ENCODE measurements around the gene LASP1NB.

LASP1NB gene

GRCh38 chr17:38889745-38890409 lies 35.5 kb upstream of the LASP1NB start:
- in situ Hi-C loops (cut with HindIII; ENCODE audit: low sequenced_read_pairs), result no loop called here
- no peak for DNase-seq (ENCODE audit: low read depth)
- H3K4me3 ChIP-seq (ENCODE audit: low read depth, low read length), result no peak overlapping the region
- no peak for TF ChIP-seq CTCF (IDR thresholded peaks at IDR 0.05; ENCODE audit: low read depth, low read length, missing control alignments)

- in situ Hi-C loops (cut with HindIII; ENCODE audit: low sequenced_read_pairs), result no loop called here
- DNase-seq (ENCODE audit: low read depth), result no peak
- no peak for TF ChIP-seq CTCF (IDR thresholded peaks at IDR 0.05; ENCODE audit: low read depth, low read length, missing control alignments)
- H3K4me3 ChIP-seq (ENCODE audit: low read depth, low read length), result no peak overlapping the region
These were observed 35.0 kb upstream of the LASP1NB start for GRCh38 chr17:38890410-38890746.

- no peak overlapping the region for H3K4me3 ChIP-seq (ENCODE audit: low read depth, low read length)
- in situ Hi-C loops (cut with HindIII; ENCODE audit: low sequenced_read_pairs), result no loop called here
- no peak for DNase-seq (ENCODE audit: low read depth)
- no peak for TF ChIP-seq CTCF (IDR thresholded peaks at IDR 0.05; ENCODE audit: low read depth, low read length, missing control alignments)
These were observed 34.0 kb upstream of the LASP1NB start for GRCh38 chr17:38891441-38891840.

- in situ Hi-C loops (cut with HindIII; ENCODE audit: low sequenced_read_pairs), result no loop called here
- TF ChIP-seq CTCF (IDR thresholded peaks at IDR 0.05; ENCODE audit: low read depth, low read length, missing control alignments), result no peak
- H3K4me3 ChIP-seq (ENCODE audit: low read depth, low read length), result no peak overlapping the region
- DNase-seq (ENCODE audit: low read depth), result no peak
These were observed 33.3 kb upstream of the LASP1NB start for GRCh38 chr17:38892083-38892482.

- TF ChIP-seq CTCF (IDR thresholded peaks at IDR 0.05; ENCODE audit: low read depth, low read length, missing control alignments), result no peak
- no peak overlapping the region for H3K4me3 ChIP-seq (ENCODE audit: low read depth, low read length)
- no peak for DNase-seq (ENCODE audit: low read depth)
- in situ Hi-C loops (cut with HindIII; ENCODE audit: low sequenced_read_pairs), result no loop called here
These were observed 32.8 kb upstream of the LASP1NB start for GRCh38 chr17:38892620-38893019.

GRCh38 chr17:38893113-38893512 lies 32.3 kb upstream of the LASP1NB start:
- DNase-seq (ENCODE audit: low read depth), result no peak
- TF ChIP-seq CTCF (IDR thresholded peaks at IDR 0.05; ENCODE audit: low read depth, low read length, missing control alignments), result no peak
- in situ Hi-C loops (cut with HindIII; ENCODE audit: low sequenced_read_pairs), result no loop called here
- H3K4me3 ChIP-seq (ENCODE audit: low read depth, low read length), result no peak overlapping the region

Data from astrocyte of the cerebellum (primary cell).